Endothelial cell (in vitro differentiated cells): ENCODE data around the gene ANKRD63. TPM values are rescaled to one million over a fixed set of nuclear protein-coding genes. Genes with fewer than 3 reads are reported as not detected.

Source experiments
- DNase-seq: peaks from one replicate; pipeline ENCODE4 v3.0.0; 2021; ENCODE audit warnings: low spot score
- H3K27ac Mint-ChIP-seq: one replicate; pipeline ENCODE4 v1.8.0; 2021; ENCODE audit warnings: mixed read lengths, inconsistent platforms; ENCODE audit not compliant: unreplicated experiment
- H3K27me3 Mint-ChIP-seq: one replicate; pipeline ENCODE4 v1.8.0; 2021; ENCODE audit warnings: mild to moderate bottlenecking, moderate library complexity, mixed read lengths, inconsistent platforms; ENCODE audit not compliant: unreplicated experiment
- H3K36me3 Mint-ChIP-seq: one replicate; pipeline ENCODE4 v1.8.0; 2021; ENCODE audit warnings: mild to moderate bottlenecking, low read depth, mixed read lengths, inconsistent platforms; ENCODE audit not compliant: unreplicated experiment
- H3K4me1 Mint-ChIP-seq: one replicate; pipeline ENCODE4 v1.8.0; 2021; ENCODE audit warnings: mild to moderate bottlenecking, mixed read lengths, inconsistent platforms; ENCODE audit not compliant: unreplicated experiment
- H3K4me3 Mint-ChIP-seq: one replicate; pipeline ENCODE4 v1.8.0; 2021; ENCODE audit warnings: mild to moderate bottlenecking, mixed read lengths, inconsistent platforms; ENCODE audit not compliant: unreplicated experiment
- H3K9me3 Mint-ChIP-seq: one replicate; pipeline ENCODE4 v1.8.0; 2021; ENCODE audit warnings: mixed read lengths, inconsistent platforms; ENCODE audit not compliant: unreplicated experiment
- total RNA-seq: library from RNA; stranded (reverse); fragmentation: NEBNext Ultra II Directional; extraction: Animal tissue kit (Norgen Biotek cat#: 25700); gene quantifications from one replicate; pipeline ENCODE4 v1.2.1, GENCODE V29; 2021; ENCODE audit not compliant: unreplicated experiment
- TF ChIP-seq, protein P1 (sequence below): fragments of 200-600 bp; sonication (generic); IDR thresholded peaks from one replicate; pipeline ENCODE4 v1.5.0; 2021; ENCODE audit warnings: antibody characterized with exemption; ENCODE audit not compliant: unreplicated experiment

Gene ANKRD63
- total RNA-seq, 1 donor from 2014 or later: not detected

DNA sequence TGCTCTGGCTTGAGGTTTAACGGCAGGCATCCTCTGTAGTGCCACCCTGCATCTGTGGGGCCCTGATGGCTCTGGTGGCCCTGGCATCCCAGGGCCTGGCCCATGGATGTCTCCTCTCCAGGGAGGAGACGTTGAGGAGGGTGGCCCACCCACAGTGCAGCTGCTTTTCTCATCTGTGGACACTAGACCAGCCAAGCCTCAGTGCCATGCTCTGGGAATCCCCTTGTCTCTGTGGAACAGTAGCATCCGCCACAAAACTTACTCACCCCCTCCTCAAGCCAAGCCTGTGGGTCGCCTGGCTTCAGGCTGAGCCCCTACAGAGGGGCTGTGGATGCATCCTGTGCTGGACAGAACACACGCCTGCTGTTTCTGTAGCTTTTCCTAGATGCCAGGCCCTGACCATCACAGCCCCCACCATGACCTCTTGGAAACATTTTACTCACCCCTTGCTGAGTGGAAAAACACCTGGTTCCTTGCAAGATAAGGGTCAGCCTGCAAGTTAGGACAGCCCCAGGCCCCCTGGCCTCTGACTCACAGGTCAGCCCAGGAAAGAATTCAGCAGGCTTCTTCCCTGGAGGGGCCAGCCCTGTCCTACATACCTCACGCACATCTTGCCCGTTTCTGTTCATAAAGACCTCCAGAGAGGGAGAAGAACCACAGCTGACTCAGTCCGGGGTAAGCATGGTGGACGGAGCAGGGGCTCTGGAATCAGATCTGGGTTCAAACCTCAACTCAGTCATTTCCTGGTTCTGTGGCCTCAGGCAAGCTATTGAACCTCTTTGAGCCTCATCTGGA, 25.0 kb downstream of the ANKRD63 start:
- no peak for DNase-seq
- no peak overlapping the region for H3K27ac Mint-ChIP-seq
- H3K36me3 Mint-ChIP-seq: peaks cover 6% of the 10 kb centered on the region
- TF ChIP-seq, protein P1, sequence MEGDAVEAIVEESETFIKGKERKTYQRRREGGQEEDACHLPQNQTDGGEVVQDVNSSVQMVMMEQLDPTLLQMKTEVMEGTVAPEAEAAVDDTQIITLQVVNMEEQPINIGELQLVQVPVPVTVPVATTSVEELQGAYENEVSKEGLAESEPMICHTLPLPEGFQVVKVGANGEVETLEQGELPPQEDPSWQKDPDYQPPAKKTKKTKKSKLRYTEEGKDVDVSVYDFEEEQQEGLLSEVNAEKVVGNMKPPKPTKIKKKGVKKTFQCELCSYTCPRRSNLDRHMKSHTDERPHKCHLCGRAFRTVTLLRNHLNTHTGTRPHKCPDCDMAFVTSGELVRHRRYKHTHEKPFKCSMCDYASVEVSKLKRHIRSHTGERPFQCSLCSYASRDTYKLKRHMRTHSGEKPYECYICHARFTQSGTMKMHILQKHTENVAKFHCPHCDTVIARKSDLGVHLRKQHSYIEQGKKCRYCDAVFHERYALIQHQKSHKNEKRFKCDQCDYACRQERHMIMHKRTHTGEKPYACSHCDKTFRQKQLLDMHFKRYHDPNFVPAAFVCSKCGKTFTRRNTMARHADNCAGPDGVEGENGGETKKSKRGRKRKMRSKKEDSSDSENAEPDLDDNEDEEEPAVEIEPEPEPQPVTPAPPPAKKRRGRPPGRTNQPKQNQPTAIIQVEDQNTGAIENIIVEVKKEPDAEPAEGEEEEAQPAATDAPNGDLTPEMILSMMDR: no peak
- H3K9me3 Mint-ChIP-seq: no peaks in the 10 kb centered on the region
- peaks cover 9% of the 10 kb centered on the region for H3K4me1 Mint-ChIP-seq
- no peak overlapping the region for H3K4me3 Mint-ChIP-seq
- peaks cover 15% of the 10 kb centered on the region for H3K27me3 Mint-ChIP-seq

DNA sequence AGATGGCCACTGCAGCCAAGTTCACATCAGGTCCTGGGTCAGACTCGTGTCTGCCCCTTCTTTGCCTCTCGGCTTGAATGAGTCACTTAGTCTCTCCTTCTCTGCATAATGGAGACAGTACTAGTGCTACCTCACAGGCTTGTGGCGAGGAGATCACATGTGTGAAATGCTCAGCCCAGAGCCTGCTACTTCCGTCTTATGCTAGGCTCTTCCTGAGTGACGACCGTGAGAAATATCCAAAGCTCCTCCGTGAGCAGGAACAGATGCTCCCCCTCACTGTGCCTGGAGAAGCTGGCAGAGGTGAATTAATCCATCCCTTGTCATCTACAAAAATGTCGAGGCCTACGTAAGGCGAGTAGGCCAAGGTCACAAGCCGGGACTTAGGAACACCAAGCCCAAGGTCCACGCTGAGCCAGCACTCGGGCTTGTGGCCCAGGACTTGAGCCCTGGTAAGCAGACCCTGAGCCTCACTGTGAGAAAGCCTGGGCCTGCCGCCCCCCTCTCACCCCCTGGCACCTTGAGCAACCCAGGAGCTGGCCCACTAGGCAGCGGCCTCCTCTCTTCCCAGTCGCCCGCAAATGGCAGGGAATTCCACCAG, 26.1 kb downstream of the ANKRD63 start:
- Mint-ChIP-seq H3K27ac (no peak overlapping the region), H3K4me1 (peaks cover 9% of the 10 kb centered on the region), H3K36me3 (peaks cover 6% of the 10 kb centered on the region), H3K9me3 (no peaks in the 10 kb centered on the region), H3K27me3 (peaks cover 17% of the 10 kb centered on the region), H3K4me3 (no peak overlapping the region)
- TF ChIP-seq, protein P1: no peak
- no peak for DNase-seq

DNA sequence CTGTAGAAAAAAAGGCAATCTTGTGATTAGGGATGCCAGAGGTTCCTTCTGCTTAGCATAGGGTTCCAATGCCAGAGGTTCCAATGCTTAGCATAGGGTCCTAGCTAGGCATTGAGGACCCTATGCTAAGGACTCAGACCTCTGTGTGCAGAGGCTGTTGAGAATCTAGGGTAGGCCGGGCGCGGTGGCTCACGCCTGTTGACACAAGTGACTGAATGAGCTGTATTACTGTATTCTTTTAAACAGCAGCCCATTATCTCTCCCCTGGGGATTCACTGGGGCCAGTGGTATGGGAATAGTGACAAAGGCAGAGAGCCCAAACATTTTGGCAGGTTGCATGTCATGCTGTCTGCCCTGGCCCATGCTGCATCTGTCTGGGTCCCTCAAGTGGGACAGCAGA, 27.8 kb downstream of the ANKRD63 start:
- peaks cover 22% of the 10 kb centered on the region for H3K27me3 Mint-ChIP-seq
- DNase-seq: no peak
- H3K4me1 Mint-ChIP-seq: peaks cover 9% of the 10 kb centered on the region
- H3K4me3 Mint-ChIP-seq: no peak overlapping the region
- peaks cover 6% of the 10 kb centered on the region for H3K36me3 Mint-ChIP-seq
- no peaks in the 10 kb centered on the region for H3K9me3 Mint-ChIP-seq
- H3K27ac Mint-ChIP-seq: no peak overlapping the region
- TF ChIP-seq, protein P1: no peak

DNA sequence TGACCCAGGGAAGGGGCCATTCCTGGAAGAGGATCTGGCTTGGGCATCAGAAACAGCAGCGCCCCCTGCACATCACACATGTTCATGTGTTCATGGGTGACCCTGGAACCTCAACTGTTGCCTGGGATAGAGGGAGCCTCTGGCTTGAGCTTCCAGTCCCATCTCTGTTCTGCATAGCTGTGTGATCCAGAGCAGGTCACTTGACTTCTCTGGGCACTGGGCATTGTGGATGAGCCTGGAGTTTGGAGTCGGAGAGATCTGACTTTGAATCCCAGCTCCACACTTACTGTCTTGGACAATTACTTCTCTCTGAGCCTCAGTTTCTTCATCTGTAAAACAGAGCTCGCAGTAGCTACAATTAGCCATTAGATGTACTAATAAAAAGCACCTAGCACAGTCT, 28.4 kb downstream of the ANKRD63 start:
- no peak for DNase-seq
- Mint-ChIP-seq H3K27ac (no peak overlapping the region), H3K4me3 (no peak overlapping the region), H3K36me3 (peaks cover 6% of the 10 kb centered on the region), H3K4me1 (peaks cover 9% of the 10 kb centered on the region), H3K27me3 (peaks cover 22% of the 10 kb centered on the region), H3K9me3 (no peaks in the 10 kb centered on the region)
- TF ChIP-seq, protein P1: no peak
